HG02973 (cell line): Measurements from ENCODE around the gene OTUD7B.
A peak's percentile ranks its signal among the peaks of the same experiment; 100 is the strongest.
"Not testable (repeated sequence)": the region's sequence is repeated elsewhere in the genome, so short reads cannot be mapped to it uniquely, and the experiment has no call there.

ENCODE experiments used
- ATAC-seq: cut with Tn5 transposase; IDR thresholded peaks from one replicate; pipeline ENCODE4 v1.9.1; 2021; ENCODE audit warnings: moderate library complexity; ENCODE audit not compliant: unreplicated experiment

OTUD7B gene

DNA sequence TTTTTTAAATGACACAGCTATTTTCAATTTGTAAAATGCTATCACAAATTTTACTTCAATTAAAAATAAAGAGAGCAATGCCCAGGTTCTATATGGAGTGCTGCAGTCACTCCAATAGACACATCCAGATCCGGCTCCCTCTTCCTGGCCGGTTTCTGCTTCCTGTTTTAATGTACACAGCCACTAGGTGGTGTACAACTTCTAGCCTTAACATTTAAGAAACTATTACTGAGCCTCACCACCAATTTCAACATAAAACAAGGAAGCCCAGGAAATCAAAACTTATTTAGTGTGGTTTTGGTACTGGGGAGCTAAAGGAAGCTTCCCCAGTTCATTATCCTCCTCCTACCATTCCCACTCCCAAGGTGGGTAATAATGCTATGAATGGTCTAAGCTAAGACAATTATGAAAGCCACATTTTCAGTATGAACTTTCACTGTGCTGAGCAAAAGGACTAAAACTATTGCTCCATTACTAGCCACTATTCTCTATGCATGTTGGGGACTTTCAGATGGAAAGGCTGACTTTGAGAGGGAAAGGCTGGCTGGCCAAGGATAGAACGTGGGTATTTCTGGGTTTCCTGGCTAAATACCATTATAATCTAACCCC lies 48.4 kb downstream of the OTUD7B start:
- no peak for ATAC-seq

DNA sequence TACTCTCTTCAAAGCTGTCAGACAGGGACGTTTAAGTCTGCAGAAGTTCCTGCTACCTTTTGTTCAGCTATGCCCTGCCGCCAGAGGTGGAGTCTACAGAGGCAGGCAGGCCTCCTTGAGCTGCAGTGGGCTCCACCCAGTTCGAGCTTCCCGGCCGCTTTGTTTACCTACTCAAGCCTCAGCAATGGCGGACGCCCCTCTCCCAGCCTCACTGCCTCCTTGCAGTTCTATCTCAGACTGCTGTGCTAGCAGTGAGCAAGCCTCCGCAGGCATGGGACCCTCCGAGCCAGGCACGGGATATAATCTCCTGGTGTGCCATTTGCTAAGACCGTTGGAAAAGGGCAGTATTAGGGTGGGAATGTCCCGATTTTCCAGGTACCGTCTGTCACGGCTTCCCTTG lies 53.0 kb downstream of the OTUD7B start:
- not testable (repeated sequence) for ATAC-seq

DNA sequence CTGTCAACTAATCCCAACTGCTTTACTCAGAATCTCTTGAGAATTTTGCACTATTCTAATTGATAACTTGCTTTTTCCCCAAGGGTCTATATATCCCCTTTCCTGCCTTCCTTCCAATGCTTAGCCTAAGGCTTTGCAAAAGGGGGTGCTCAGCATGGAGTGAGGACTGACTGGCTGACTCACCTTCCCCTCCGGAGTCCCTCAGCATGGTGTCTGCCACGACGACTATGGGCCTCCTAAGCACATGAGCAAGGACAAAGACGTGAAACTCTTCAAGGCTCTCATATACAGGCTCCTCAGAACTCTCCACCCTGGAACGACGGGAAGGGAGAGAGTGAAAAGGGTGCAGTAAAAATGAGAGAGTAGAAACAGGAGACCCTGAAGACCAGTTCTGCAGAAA lies 60.6 kb downstream of the OTUD7B start:
- no peak for ATAC-seq

DNA sequence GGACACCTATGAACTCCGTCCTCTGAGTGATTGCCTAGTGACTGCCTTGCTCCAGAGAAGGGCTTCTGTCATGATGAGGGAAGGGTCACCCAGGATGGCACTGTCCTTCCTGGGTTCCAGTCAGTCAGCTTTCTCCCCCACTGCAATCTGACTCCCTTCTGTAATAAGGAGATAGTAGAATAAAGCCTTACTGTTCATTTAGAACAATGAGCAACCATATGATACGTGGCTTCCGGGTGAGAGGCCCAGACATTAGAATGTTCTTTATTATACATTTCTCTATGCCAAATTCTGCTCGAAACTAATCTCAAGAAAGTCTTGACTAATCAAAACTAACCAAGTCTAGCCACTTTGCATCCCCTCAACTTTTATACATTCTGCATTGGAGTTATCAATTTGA lies 65.3 kb downstream of the OTUD7B start:
- no peak for ATAC-seq

DNA sequence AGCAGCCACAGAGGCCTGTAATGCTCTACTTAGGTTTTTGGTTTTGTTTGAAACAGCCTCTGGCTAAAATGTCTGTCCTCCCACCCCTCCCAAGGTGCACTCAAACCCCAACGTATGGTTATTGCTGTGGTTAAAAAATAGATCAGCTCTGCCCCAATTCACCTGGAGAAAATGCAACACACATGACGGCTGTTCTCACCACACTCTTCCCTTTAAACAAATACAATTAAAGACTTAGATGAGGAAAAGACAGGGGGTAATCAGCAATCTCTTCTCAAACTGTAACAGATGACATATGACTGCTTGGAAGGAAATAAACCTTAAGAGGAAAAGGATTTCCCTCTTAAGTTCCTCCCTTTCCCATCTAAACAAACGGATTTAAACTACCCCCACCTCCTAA lies 67.6 kb downstream of the OTUD7B start:
- ATAC-seq, result no peak

DNA sequence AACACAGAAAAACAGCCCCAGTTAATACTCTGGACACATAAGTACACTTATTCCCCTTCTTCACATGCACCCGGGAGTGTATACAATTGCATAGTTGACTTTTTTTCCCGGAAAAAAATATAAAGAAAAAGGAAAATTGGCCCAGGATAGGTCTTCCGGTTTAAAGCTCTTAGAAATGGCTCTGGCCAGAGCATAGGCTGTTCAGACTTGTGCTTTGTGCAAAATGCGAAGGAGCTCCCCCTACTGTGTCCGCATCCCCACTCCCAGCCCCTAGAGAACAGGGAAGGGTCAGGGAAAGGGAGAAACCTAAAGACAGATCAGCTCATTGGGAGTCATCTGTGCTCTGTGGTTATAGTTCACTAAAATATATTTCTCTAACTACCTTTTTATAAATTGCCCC lies 68.3 kb downstream of the OTUD7B start:
- ATAC-seq, result no peak

DNA sequence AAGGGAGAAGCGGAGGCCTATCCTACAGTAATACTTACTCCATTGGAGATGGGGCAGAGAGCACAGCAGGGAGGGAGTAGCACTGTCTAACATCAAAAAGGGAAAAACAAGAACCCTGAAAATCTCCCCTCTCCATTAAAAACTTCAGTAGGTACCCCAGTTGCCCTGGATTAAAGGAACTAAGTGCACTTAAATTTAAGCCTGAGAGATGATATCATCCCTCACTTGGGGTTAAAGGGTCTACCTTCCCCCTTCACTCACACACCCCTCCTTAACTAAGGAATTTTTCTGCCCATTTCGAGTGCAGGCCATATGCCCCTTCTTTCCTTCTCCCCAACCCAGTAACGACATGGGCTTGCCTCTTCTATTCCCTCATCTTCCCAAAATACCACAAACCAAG lies 70.1 kb downstream of the OTUD7B start:
- no peak for ATAC-seq

DNA sequence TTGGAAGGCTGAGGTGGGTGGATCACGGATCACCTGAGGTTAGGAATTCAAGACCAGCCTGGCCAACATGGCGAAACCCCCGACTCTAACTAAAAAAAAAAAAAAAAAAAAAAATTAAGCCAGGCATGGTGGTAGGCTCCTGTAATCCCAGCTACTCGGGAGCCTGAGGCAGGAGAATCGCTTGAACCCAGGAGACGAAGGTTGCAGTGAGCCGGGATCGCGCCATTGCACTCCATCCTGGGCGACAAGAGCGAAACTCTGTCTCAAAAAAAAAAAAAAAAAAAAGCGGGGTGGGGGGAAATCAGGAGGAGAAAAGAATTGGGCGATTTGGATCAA lies 71.9 kb downstream of the OTUD7B start:
- not testable (repeated sequence) for ATAC-seq

DNA sequence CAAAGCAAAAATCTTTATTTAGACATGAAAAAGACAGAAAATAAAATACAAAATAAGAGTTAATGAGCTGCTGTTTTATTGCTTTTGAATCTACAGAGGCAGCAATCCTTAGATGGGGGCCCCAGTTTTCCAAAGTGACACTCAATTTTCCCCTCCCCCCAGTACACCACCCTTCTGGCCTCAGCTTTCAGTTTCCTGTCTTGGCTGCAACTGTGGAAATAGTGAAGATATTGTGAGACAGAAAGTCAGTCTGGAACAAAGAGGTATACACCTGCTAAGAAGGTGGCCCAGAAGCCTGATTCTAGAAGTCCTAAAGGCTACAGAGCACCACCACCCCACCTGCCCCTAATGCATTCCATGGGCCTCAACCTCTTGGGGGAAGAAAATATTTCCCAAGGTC lies 72.8 kb downstream of the OTUD7B start:
- ATAC-seq, result no peak

DNA sequence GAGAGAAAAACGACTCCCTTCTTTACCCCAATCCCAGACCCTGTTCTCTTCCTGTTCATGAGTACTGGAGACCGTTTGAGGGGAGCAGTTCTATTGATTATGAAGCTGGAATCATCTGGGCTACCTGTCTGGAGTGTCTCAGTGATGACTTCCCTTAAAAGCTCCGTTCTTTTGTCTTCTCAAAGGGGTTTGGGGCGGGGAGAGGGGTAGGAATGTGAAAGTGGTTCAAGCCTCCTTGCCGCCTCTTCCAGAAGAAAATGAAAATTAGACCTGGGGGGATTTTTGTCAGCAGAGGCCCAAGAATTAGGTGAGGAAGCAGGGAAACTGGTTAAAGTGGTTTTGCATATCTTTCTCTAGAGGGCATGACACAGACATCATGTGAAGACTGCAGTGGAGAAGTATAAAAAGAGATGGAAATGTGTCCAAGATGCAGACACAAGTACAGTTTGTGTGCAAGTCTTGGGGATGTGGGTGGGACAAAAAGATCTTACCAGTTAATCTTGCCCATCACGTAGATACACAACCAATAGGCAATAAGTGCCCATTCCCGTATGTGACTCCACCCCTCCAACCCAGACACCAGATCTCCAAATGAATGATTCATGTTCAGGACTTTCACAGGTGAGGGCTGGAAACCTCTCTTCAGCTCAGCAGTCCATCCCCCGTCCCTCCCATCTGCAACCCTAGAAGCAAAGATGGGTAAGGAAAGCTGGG lies 73.4 kb downstream of the OTUD7B start:
- ATAC-seq, result no peak

DNA sequence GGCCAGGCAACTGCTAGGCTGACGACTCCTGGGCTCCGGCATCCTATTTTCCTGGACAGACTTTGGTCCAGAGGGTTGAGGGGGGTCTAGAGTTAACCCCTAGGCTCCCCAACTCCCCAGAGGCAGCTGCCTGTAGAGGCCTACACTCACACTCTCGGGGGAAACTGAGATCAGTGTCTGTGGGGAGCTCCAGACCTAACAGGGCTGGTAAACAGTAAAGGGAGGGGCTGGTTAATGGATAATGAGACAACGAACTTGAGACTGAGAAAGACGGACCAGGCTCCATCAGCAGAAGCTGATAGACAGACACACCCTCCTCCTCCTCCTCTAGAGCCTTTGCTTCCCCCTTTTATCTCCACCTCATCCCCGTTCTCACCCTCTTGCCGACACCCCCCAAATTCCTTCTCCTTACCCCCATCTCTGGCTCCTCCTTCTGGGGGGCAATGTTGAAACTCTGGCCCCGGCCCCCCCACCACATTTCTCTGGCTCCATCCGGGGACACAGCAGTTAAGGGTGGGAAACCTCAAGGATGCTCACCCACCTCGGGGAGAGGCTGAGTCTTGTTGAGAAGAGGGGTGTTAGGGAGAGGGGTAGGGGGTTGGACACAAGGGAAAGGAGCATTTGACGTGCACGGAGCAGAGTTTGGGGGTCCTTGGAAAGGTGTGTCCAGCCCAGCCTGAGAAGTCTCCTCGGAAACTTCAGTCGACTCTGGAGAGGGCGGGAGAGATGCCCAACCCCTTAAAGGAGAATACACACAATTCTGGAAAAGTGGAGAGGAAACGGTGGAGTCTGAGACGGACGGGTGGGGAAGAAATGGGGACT lies 74.1 kb downstream of the OTUD7B start, which contains the start of gene MTMR11:
TSS of gene MTMR11 (minus strand) at position 710 of the 822 bp plus-strand sequence. CDS start at position 478, 232 bp downstream.
- ATAC-seq, result no peak

DNA sequence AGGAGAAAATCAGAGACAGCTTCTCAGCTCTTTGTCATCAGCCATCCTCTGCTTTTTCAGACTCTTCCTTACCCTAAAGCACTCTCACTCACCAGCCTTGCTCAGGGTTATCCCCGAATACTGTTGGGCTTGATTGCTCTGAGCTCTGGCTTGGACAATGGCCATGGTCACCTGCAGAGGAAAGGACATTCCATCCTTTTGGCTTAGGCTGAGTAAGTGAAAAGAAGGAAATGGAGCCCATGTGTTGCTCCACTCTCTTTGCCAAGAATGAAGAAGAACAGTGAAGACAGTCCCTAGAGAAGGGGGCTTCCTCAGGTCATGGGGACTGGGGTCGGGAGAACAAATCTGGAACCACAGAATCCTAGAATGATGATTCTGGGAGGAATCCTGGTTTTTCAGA lies 76.2 kb downstream of the OTUD7B start:
- ATAC-seq, result no peak

DNA sequence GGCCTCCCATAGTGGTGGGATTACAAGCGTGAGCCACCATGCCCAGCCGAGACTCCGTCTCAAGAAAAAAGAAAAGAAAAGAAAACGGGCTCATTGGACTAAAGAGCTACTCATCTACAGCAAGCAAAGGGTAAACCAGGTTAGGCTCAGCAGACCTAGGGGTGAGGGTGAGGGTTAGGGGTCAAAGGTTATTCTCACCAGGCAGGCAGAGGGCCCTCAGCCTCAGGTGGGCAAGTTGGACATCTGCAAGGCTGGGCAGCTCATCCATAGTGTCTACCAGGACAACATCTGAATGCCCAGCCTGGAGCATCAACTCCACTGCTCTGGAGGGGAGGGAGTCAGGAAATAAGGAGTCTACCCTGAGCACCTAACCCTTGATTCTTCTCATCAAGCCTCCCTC lies 77.3 kb downstream of the OTUD7B start:
- no peak for ATAC-seq

DNA sequence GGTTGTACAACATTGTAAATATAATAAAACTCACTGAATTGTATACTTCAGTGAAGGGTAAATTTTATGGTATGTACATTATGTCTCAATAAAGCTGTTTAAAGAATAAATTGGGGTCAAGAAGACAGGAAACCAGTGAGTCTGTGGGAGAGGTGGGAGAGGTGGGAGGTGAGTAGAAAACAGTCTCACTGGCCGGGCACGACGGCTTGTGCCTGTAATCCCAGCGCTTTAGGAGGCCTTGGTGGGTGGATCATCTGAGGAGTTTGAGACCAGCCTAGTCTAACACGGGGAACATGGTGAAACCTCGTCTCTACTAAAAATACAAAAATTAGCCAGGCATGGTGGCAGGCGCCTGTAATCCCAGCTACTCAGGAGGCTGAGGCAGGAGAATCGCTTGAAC lies 78.1 kb downstream of the OTUD7B start:
- no peak for ATAC-seq

DNA sequence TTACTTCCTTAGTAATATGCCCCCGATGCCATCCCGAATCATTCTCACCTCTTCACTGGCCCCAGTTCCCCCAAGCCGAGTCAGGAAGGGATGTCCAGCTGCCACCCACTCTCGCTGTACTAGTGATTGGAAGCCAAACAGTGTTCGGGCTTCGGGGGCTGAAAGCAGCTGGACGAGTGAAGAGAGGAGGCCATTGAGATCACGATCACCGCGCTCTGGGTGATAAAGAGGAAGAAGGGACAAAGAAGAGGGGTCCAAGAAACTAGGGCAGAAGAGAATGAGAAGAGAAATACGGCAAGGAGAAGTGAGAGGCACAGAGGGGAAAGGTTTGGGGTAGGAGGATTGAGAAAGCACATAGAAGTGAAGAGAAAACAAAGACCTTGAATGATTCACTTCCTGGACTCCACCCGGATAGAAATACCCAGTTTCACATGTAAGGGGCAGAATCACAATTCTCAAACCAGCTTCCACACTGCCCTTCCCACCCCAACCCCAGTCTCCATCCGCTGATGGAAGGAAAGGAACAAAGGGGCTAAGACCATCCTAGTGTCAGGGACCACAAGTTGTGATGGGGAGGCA lies 79.2 kb downstream of the OTUD7B start:
- no peak for ATAC-seq

DNA sequence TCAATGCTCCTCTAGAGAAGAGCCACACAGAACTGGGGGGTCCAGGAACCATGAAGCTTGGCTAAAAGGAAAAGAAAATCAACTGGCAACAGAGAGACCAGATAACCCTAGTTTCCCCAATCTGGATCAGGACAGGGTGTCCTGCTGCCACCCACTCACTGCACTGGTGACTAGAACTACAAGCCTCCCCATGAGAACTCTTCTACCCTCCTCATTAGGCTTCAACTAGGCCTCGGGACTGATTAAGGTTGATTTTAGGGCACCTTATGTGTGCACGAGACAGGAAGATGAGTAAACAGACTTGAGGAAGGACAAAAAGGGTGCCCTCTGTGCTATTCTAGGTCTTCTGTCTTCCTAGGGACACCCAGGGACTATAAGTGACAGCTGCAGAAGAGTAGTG lies 80.7 kb downstream of the OTUD7B start:
- ATAC-seq, result no peak

DNA sequence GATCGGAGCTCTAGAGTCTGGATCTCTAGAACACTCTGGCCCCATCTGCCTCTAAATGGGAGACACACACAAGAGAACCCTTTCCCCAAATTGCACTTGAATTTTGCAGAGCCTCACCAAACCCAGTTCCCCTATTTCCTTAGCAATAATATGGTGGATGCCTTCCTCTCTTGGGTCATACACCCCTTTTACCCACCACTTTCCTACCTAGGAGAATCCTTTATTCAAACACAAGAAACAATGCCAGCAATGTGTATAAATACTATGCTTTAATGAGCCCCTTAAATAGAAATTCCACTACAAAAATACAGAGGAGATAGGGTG lies 82.2 kb downstream of the OTUD7B start:
- no peak for ATAC-seq

DNA sequence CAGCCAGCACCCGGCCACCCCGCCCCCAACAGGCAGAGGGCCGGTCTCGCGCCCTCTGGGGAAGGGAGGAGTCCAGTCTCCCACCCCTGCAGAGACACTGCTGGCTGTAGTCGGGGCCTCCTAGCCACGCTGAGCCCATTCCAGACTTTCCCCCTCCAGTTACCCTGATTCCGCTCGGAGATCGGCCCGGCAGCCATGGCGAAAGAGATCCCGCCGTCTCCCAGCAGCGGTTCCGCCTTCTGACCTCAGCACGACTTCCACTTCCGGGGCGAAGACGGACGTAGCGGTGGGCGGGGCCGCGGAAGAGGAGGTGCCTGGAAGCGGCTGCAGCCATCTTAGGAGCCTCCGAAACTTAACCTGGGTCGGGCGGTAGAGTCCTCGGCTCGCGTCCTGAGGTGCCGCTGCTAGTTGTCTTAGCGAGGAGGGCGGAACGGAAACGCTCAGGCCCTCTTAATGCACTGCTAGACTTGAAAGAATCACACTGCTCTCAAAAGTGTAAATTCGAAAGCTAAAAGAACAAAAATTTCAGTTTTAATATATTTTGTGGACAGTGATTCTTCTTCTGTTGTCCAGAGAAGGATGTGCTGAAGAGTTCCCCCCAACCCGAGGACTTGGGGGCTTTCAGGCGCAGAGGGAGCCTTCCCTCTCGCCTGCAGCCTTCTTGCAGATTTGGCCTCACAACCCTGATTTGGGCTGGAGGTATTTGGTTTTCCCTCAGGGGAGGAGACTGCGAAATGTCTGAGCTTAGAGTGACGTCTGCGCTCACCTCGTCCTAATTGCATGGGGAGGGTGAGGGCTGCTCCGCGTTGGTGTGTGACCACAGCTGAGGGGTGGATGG lies 82.7 kb downstream of the OTUD7B start, which contains the start of gene SF3B4:
TSS of gene SF3B4 (minus strand) at position 241 of the 838 bp plus-strand sequence. CDS start at position 197, 44 bp downstream.
- ATAC-seq, result peak; percentile 85

DNA sequence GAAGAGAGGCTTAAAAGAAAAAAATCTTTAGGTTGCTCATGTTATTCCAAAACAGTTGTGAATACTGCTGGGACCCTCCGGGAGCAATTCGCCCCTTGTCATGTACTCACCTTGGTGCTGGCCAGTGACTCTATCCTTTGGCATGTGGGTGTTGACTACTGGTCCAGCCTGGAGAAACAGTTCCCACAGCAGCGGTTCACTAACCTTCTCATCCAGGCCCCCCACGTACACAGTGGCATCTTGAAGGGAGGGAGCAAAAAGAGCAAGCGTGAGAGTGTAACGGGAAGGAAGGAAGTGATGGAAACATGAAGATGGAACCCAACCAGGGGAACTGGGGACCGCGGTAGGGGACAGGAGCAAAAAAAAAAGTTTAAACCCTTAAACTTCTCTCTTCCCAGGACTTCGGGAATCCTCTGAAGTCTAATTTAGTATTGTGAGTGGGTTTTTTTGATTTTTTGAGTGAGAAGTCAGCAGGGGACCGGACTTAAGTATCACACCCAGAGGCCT lies 83.4 kb downstream of the OTUD7B start:
- ATAC-seq, result no peak

DNA sequence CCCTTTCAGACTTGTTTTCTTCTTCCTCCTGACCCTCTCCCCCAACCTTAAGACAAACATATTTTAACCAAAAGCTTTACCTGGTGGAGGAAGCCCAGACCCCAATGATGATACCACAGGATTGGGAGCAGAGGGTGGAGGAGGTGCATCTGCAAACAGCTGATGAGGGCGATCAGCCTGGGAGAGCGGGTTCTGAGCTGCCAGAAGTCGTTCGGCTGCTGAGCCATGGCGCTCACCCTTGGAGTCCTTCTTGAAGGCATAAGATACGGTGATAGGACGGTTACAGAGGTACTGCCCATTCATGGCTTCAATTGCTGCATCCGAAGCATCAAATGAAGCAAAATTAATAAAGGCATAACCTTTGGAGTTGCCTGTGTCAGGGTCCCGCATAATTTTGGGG lies 84.2 kb downstream of the OTUD7B start:
- no peak for ATAC-seq

DNA sequence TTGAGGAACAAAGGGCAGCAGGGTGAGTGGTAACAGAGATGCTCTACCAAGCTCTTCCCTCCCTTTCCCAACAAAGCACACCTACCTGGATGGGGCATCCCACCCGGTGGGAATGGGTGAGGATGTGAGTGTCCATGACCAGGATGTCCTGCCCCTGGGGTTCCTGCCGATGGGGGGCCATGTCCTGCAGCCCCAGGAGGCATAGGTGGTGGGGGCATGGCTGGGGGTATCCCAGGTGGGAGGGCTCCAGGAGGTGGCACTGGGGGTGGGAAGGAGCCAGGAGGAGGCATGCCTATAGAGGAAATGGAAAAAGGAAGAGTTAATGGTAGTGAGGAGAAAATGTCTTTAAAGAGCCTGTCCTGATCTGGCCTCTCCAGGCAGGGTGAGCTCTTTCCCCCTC lies 84.8 kb downstream of the OTUD7B start:
- no peak for ATAC-seq
